Esophagus (tissue), 2 donors: Measurements from ENCODE around the gene DPP6. TPM values are rescaled to one million over a fixed set of nuclear protein-coding genes. Genes with fewer than 3 reads are reported as not detected.

Experiments used
- H3K27ac ChIP-seq, 2 donors: one replicate each; pipeline ENCODE4 v1.5.1; 2013; ENCODE audit warnings: low read depth in 2 of 2, mild to moderate bottlenecking in 2 of 2, inconsistent platforms in 1 of 2, low read length in 1 of 2, moderate library complexity in 1 of 2
- H3K27me3 ChIP-seq, 2 donors: one replicate each; pipeline ENCODE4 v1.6.1; 2013; ENCODE audit warnings: low read length in 2 of 2, control low read depth in 1 of 2, mild to moderate bottlenecking in 1 of 2; ENCODE audit not compliant: insufficient read depth in 2 of 2, control insufficient read depth in 1 of 2
- H3K36me3 ChIP-seq, 2 donors: one replicate each; pipeline ENCODE4 v1.6.1; 2013; ENCODE audit warnings: low read length in 1 of 2; ENCODE audit not compliant: control insufficient read depth in 2 of 2, insufficient read depth in 2 of 2
- H3K4me1 ChIP-seq, 2 donors: one replicate each; pipeline ENCODE4 v1.6.1; 2013; ENCODE audit warnings: low read length in 1 of 2; ENCODE audit not compliant: control insufficient read depth in 2 of 2, insufficient read depth in 2 of 2
- H3K4me3 ChIP-seq, 2 donors: one replicate each; pipeline ENCODE4 v1.5.1; 2013; ENCODE audit warnings: low read length in 2 of 2, mild to moderate bottlenecking in 2 of 2, low read depth in 1 of 2, moderate library complexity in 1 of 2
- H3K9me3 ChIP-seq, 2 donors: one replicate each; pipeline ENCODE4 v1.6.1; 2013; ENCODE audit warnings: mild to moderate bottlenecking in 2 of 2, low read depth in 1 of 2, low read length in 1 of 2, moderate library complexity in 1 of 2; ENCODE audit not compliant: control insufficient read depth in 2 of 2, insufficient read depth in 1 of 2
- WGBS, 2 donors: extraction: QIAGEN DNeasy Blood & Tissue Kit; methylation state at CpG; one replicate each; pipeline ENCODE4 v1.1.7; 2013; 5-methylcytosine and 5-hydroxymethylcytosine counted together
- polyA plus RNA-seq, 2 donors: library from polyadenylated mRNA; stranded (reverse); fragments of 200-250 nt; gene quantifications; one replicate each; pipeline ENCODE4 v1.2.3, GENCODE V29; 2013
- donor health status: healthy with polysubstance abuse.
- donor health status: Bipolar disorder and iron deficiency.

The DPP6 gene
- polyA plus RNA-seq, 2 donors = 0.24 to 0.60 TPM

GRCh38 chr7:154841731-154842331 lies 789.6 kb downstream of the DPP6 start:
- Histone ChIP-seq H3K4me3 (no peak overlapping the region), H3K36me3 (no peaks in the 10 kb centered on the region), H3K4me1 (no peaks in the 10 kb centered on the region), H3K27ac (no peak overlapping the region), H3K9me3 (peaks cover 3 to 10% of the 10 kb centered on the region in 2 donors), H3K27me3 (no peaks in the 10 kb centered on the region)
- WGBS, 2 donors = 37 to 38% methylated on average over 18 of the region's 18 CpGs

DNA sequence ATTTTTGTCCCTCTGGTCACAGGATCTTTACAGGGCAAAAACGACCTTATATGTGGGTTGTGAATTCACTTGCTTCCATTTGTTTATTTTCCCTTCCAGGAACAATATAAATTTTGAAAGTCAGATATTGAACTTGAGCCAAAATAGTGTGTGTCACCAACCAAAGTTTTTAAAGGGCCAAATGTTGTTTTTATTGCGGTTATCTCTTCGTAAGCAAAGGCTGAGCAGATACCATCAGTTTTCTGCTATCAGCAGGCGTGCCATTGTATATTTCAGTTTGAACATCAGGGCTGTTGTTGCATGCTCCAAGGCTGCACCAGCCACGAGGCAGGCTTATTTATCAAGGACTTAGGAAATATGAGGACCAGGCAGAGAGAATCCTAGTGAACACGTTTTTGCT lies 790.4 kb downstream of the DPP6 start:
- Histone ChIP-seq H3K27ac (no peak overlapping the region), H3K4me3 (no peak overlapping the region), H3K36me3 (no peaks in the 10 kb centered on the region), H3K27me3 (no peaks in the 10 kb centered on the region), H3K4me1 (no peaks in the 10 kb centered on the region), H3K9me3 (peaks cover 0 to 5% of the 10 kb centered on the region in 2 donors)
- 17 to 21% methylated on average over 6 of the region's 6 CpGs for WGBS, 2 donors

DNA sequence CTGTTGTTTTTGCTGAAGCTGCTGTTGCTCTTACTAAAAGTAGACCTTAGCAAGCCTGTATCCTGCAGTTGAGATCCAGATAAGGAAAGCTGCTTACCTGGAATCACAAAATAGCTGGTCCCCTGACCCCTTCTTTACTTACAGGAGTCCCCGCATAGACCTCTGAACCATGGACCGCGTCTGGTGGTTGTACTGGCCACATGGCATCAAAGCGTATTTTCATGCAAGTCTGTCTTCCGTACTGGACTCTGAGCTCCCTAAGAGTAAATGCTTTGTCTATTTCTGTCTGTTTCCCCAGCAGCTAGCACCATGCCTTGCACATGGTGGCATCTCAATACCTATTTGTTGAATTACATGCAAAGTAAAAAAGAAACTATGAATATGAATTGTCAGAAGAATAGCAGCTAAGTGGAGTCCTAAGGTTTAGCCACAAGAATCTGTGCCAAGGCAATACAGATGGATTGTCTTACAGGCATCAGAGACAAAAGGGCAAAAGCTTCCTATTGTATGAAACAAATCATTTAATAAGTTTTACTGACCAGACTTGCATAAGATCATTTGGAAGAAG lies 791.6 kb downstream of the DPP6 start:
- peaks cover 0 to 5% of the 10 kb centered on the region in 2 donors for H3K9me3 ChIP-seq
- 91% methylated on average over 5 of the region's 5 CpGs for WGBS, 2 donors

DNA sequence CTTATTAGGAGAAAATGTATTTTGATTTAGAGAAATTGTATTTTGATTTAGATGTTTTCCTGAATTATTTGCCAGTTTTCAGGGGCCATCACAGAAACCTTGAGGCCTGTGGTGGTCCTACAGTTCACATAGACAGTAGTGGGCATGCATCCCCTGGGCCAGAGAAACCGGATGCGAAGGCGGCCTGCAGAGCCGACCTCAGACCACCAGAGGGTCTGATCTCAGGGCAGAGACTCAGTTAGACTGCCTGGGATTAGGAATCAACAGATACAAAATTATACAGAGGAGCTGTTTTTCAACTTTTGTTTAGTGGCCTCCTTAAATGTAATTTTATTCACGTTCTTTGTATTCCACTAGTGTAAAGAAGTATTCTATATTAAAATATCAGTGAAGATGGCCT lies 792.3 kb downstream of the DPP6 start:
- Histone ChIP-seq H3K27ac (no peak overlapping the region), H3K4me3 (no peak overlapping the region), H3K36me3 (no peaks in the 10 kb centered on the region), H3K4me1 (no peaks in the 10 kb centered on the region), H3K9me3 (peaks cover 0 to 5% of the 10 kb centered on the region in 2 donors), H3K27me3 (no peaks in the 10 kb centered on the region)
- 83 to 84% methylated on average over 5 of the region's 5 CpGs for WGBS, 2 donors

More for the DNA sequence above, 791.6 kb downstream of the DPP6 start:
- Histone ChIP-seq H3K36me3 (no peaks in the 10 kb centered on the region), H3K4me3 (no peak overlapping the region), H3K27ac (no peak overlapping the region), H3K4me1 (no peaks in the 10 kb centered on the region), H3K27me3 (no peaks in the 10 kb centered on the region)

GRCh38 chr7:154844955-154845354 lies 792.8 kb downstream of the DPP6 start:
- no peak overlapping the region for H3K27ac ChIP-seq
- no peak overlapping the region for H3K4me3 ChIP-seq
- WGBS, 2 donors = 57 to 71% methylated on average over 5 of the region's 5 CpGs
- peaks cover 0 to 5% of the 10 kb centered on the region in 2 donors for H3K9me3 ChIP-seq
- no peaks in the 10 kb centered on the region for H3K36me3 ChIP-seq
- H3K27me3 ChIP-seq = no peaks in the 10 kb centered on the region
- no peaks in the 10 kb centered on the region for H3K4me1 ChIP-seq

- Histone ChIP-seq H3K4me3 (no peak overlapping the region), H3K27ac (no peak overlapping the region), H3K36me3 (no peaks in the 10 kb centered on the region), H3K27me3 (no peaks in the 10 kb centered on the region), H3K9me3 (peaks cover 0 to 7% of the 10 kb centered on the region in 2 donors), H3K4me1 (no peaks in the 10 kb centered on the region)
- 50 to 59% methylated on average over 2 of the region's 2 CpGs for WGBS, 2 donors
These were observed 796.3 kb downstream of the DPP6 start for GRCh38 chr7:154848464-154848863.

GRCh38 chr7:154852205-154852604 lies 800.0 kb downstream of the DPP6 start:
- H3K4me3 ChIP-seq = no peak overlapping the region
- H3K27me3 ChIP-seq = no peaks in the 10 kb centered on the region
- H3K9me3 ChIP-seq = peaks cover 0 to 5% of the 10 kb centered on the region in 2 donors
- WGBS, 2 donors = 57 to 87% methylated on average over 4 of the region's 4 CpGs
- no peaks in the 10 kb centered on the region for H3K4me1 ChIP-seq
- no peaks in the 10 kb centered on the region for H3K36me3 ChIP-seq
- no peak overlapping the region for H3K27ac ChIP-seq

- Histone ChIP-seq H3K36me3 (no peaks in the 10 kb centered on the region), H3K9me3 (peaks cover 0 to 5% of the 10 kb centered on the region in 2 donors), H3K27ac (no peak overlapping the region), H3K27me3 (no peaks in the 10 kb centered on the region), H3K4me1 (no peaks in the 10 kb centered on the region), H3K4me3 (no peak overlapping the region)
- 77 to 88% methylated on average over 8 of the region's 8 CpGs for WGBS, 2 donors
These were observed 801.0 kb downstream of the DPP6 start for GRCh38 chr7:154853063-154853726.

- no peaks in the 10 kb centered on the region for H3K4me1 ChIP-seq
- no peaks in the 10 kb centered on the region for H3K36me3 ChIP-seq
- 85 to 88% methylated on average over 4 of the region's 4 CpGs for WGBS, 2 donors
- H3K27me3 ChIP-seq = no peaks in the 10 kb centered on the region
- peaks cover 0 to 5% of the 10 kb centered on the region in 2 donors for H3K9me3 ChIP-seq
- H3K4me3 ChIP-seq = no peak overlapping the region
- H3K27ac ChIP-seq = no peak overlapping the region
These were observed 801.5 kb downstream of the DPP6 start for GRCh38 chr7:154853727-154854095.

DNA sequence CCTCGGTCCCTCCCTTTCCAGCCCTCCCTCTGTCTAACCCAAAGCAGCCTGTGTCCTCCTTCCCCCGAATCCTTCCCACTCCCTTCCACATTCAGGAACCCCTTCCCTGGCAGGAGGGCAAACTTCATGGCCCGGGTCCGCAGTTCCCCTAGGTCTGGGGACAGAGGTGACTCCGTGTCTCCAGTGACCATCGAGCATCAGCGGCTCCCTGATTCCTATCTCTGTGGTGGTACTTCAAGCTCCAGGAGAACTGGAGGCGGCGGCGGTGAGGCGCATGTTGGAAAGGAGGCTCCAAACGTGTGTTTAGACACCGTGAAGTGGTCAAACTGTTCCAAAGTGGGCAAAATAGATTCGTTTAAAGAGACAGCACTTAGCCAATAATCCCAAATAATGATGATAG lies 802.6 kb downstream of the DPP6 start:
- Histone ChIP-seq H3K36me3 (no peaks in the 10 kb centered on the region), H3K4me3 (no peak overlapping the region), H3K27me3 (no peaks in the 10 kb centered on the region), H3K9me3 (peaks cover 2 to 5% of the 10 kb centered on the region in 2 donors), H3K27ac (no peak overlapping the region), H3K4me1 (no peaks in the 10 kb centered on the region)
- 86 to 90% methylated on average over 14 of the region's 14 CpGs for WGBS, 2 donors
